Testis (tissue), 3 donors: ENCODE results near the gene ARL4A. TPM values are rescaled to one million over a fixed set of nuclear protein-coding genes. Genes with fewer than 3 reads are reported as not detected.

Experiments used
- DNase-seq: peaks from one replicate; pipeline ENCODE4 v3.0.0-alpha.2; 2019
- H3K27ac ChIP-seq, 2 donors: fragments of 200-600 bp; sonication (generic); one replicate each; pipeline ENCODE4 v1.5.1; 2019
- H3K27me3 ChIP-seq: fragments of 200-600 bp; sonication (generic); one replicate; pipeline ENCODE4 v1.5.1; 2019
- H3K36me3 ChIP-seq: fragments of 200-600 bp; sonication (generic); one replicate; pipeline ENCODE4 v1.5.1; 2017; ENCODE audit warnings: low read depth; ENCODE audit errors: missing control alignments
- H3K4me1 ChIP-seq: fragments of 200-600 bp; sonication (generic); one replicate; pipeline ENCODE4 v1.5.1; 2019
- H3K4me3 ChIP-seq, 2 donors: fragments of 200-600 bp; sonication (generic); one replicate each; pipeline ENCODE4 v1.5.1; 2017 to 2019
- H3K9me3 ChIP-seq: fragments of 200-600 bp; sonication (generic); one replicate; pipeline ENCODE4 v1.5.1; 2017
- CTCF ChIP-seq, 3 experiments: fragments of 450-650 bp in 2 of 3; fragments of 200-600 bp in 1 of 3; sonication (generic) in 1 of 3; IDR thresholded peaks; one replicate each; pipeline ENCODE4 v1.5.1; 2016 to 2019; ENCODE audit warnings: antibody characterized with exemption in 3 of 3, mild to moderate bottlenecking in 2 of 3, moderate library complexity in 1 of 3
- POLR2A ChIP-seq: fragments of 450-650 bp; IDR thresholded peaks from one replicate; pipeline ENCODE4 v1.6.1; 2017; ENCODE audit warnings: antibody characterized with exemption, mild to moderate bottlenecking, moderate library complexity
- WGBS, 2 donors: methylation state at CpG; one replicate each; pipeline ENCODE4 v1.1.5; 2018; 5-methylcytosine and 5-hydroxymethylcytosine counted together
- intact Hi-C: fragments of 100-400 bp; cut with DNase I; formaldehyde crosslinking; loops from one replicate; pipeline ENCODE4 v1.15.1; 2023; ENCODE audit warnings: low total_unique reads
- polyA plus RNA-seq: library from polyadenylated mRNA; stranded (reverse); fragments of 350-450 nt; fragmentation: Illumina TruSeq; extraction: RNeasy Lipid Tissue Mini Kit (QIAGEN cat#74804); gene quantifications from one replicate; pipeline ENCODE4 v1.2.3, GENCODE V29; 2014; ENCODE audit warnings: low read depth, low replicate concordance; ENCODE audit not compliant: insufficient read depth
- total RNA-seq, 2 donors: library from RNA; depleted of rRNA; stranded (reverse); fragments of >200 nt; gene quantifications; one replicate each; pipeline ENCODE4 v1.2.3, GENCODE V29; 2016

The ARL4A gene
- total and polyA plus RNA-seq, 3 donors from 2014 or later = 60.8 to 344 (median 153) TPM

- H3K36me3 ChIP-seq = no peaks in the 10 kb centered on the region
- 72 to 86% methylated on average over 2 of the region's 2 CpGs for WGBS, 2 donors
These were observed 14.0 kb downstream of the ARL4A start for GRCh38 chr7:12701433-12701832.

GRCh38 chr7:12703881-12704280 is 16.4 kb downstream of the ARL4A start:
- TF ChIP-seq POLR2A (no peak), CTCF (IDR thresholded peaks at IDR 0.05) (no peak)
- DNase-seq = no peak
- H3K36me3 ChIP-seq = no peaks in the 10 kb centered on the region
- no peaks in the 10 kb centered on the region for H3K9me3 ChIP-seq
- no peaks in the 10 kb centered on the region for H3K27me3 ChIP-seq
- H3K4me3 ChIP-seq = no peak overlapping the region
- no peaks in the 10 kb centered on the region for H3K4me1 ChIP-seq
- WGBS, 2 donors = 46 to 66% methylated on average over 2 of the region's 2 CpGs
- intact Hi-C loops = no loop called here
- H3K27ac ChIP-seq = no peak overlapping the region

More at GRCh38 chr7:12701433-12701832, 14.0 kb downstream of the ARL4A start:
- H3K27me3 ChIP-seq = no peaks in the 10 kb centered on the region
- no peak for DNase-seq
- intact Hi-C loops = no loop called here
- no peak overlapping the region for H3K27ac ChIP-seq
- H3K4me3 ChIP-seq = no peak overlapping the region
- H3K4me1 ChIP-seq = no peaks in the 10 kb centered on the region
- TF ChIP-seq CTCF (IDR thresholded peaks at IDR 0.05) (no peak), POLR2A (no peak)
- no peaks in the 10 kb centered on the region for H3K9me3 ChIP-seq

GRCh38 chr7:12705878-12706277 is 18.4 kb downstream of the ARL4A start:
- no peaks in the 10 kb centered on the region for H3K9me3 ChIP-seq
- no peak for TF ChIP-seq POLR2A
- no peak for TF ChIP-seq CTCF (IDR thresholded peaks at IDR 0.05)
- 78 to 87% methylated on average over 4 of the region's 4 CpGs for WGBS, 2 donors
- H3K4me1 ChIP-seq = no peaks in the 10 kb centered on the region
- no peaks in the 10 kb centered on the region for H3K36me3 ChIP-seq
- H3K27me3 ChIP-seq = no peaks in the 10 kb centered on the region
- intact Hi-C loops = no loop called here
- no peak overlapping the region for H3K4me3 ChIP-seq
- H3K27ac ChIP-seq = no peak overlapping the region
- DNase-seq = no peak

- intact Hi-C loops = no loop called here
- Histone ChIP-seq H3K4me3 (no peak overlapping the region), H3K27ac (no peak overlapping the region), H3K27me3 (no peaks in the 10 kb centered on the region), H3K9me3 (no peaks in the 10 kb centered on the region), H3K4me1 (no peaks in the 10 kb centered on the region), H3K36me3 (no peaks in the 10 kb centered on the region)
- DNase-seq = no peak
- TF ChIP-seq POLR2A = no peak
- TF ChIP-seq CTCF (IDR thresholded peaks at IDR 0.05) = no peak
These were observed 19.6 kb downstream of the ARL4A start for GRCh38 chr7:12706900-12707536.

- no peak overlapping the region for H3K4me3 ChIP-seq
- H3K9me3 ChIP-seq = no peaks in the 10 kb centered on the region
- TF ChIP-seq POLR2A (no peak), CTCF (IDR thresholded peaks at IDR 0.05) (no peak)
- no peaks in the 10 kb centered on the region for H3K27me3 ChIP-seq
- no peak for DNase-seq
- no peaks in the 10 kb centered on the region for H3K4me1 ChIP-seq
- intact Hi-C loops = no loop called here
- no peak overlapping the region for H3K27ac ChIP-seq
- H3K36me3 ChIP-seq = no peaks in the 10 kb centered on the region
These were observed 20.9 kb downstream of the ARL4A start for GRCh38 chr7:12708314-12708713.
